SK-N-MC (cell line): ENCODE measurements around the gene SGMS1.
"Not testable (repeated sequence)": the region's sequence is repeated elsewhere in the genome, so short reads cannot be mapped to it uniquely, and the experiment has no call there.

Experiments
- EZH2 ChIP-seq: fragments of 200-600 bp; sonication (generic); IDR thresholded peaks from one replicate; pipeline ENCODE4 v1.6.1; 2017; ENCODE audit warnings: antibody characterized with exemption
- FOXP2 ChIP-seq: optimal IDR thresholded peaks from 2 replicates; pipeline ENCODE3; 2011; ENCODE audit warnings: mild to moderate bottlenecking, moderate library complexity; ENCODE audit not compliant: insufficient read depth; ENCODE audit errors: extremely low read length, control extremely low read depth
- POLR2AphosphoS5 ChIP-seq: IDR thresholded peaks from 2 replicates; pipeline ENCODE4 v1.6.1; 2012; ENCODE audit warnings: mild to moderate bottlenecking, low read depth, low read length, borderline replicate concordance

DNA sequence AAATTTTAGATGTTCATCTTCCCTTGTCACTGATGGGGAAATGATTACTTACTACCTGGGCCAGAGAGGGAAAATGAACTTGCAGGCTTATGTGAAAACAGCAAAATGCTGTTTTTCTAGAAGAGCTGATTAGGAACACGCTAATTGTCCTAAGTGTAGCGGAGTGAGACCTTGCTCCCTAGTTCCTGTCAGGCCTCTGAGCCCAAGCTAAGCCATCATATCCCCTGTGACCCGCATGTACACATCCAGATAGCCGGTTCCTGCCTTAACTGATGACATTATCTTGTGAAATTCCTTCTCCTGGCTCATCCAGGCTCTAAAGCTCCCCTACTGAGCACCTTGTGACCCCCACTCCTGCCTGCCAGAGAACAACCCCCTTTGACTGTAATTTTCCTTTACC is 120.6 kb downstream of the SGMS1 start:
- not testable (repeated sequence) for TF ChIP-seq POLR2AphosphoS5, EZH2, FOXP2
